Smooth muscle cell (in vitro differentiated cells): ENCODE data around the gene CCDC187. TPM values are rescaled to one million over a fixed set of nuclear protein-coding genes. Genes with fewer than 3 reads are reported as not detected.

Experiments
- DNase-seq: peaks from one replicate; lab custom pipeline; 2025; ENCODE audit not compliant: unreplicated experiment; lab: John Stamatoyannopoulos, UW
- H2AFZ ChIP-seq: fragments of 200-600 bp; sonication (generic); 2 replicates; pipeline ENCODE4 v1.6.0; 2016; ENCODE audit warnings: antibody characterized with exemption, low read depth, mild to moderate bottlenecking
- H3F3A ChIP-seq: fragments of 200-600 bp; sonication (generic); 2 replicates; pipeline ENCODE4 v1.6.0; 2017; ENCODE audit warnings: antibody characterized with exemption, low read depth
- H3K27ac ChIP-seq: fragments of 200-600 bp; sonication (generic); 2 replicates; pipeline ENCODE4 v1.5.1; 2016; ENCODE audit warnings: low read depth, mild to moderate bottlenecking
- H3K27me3 ChIP-seq: fragments of 200-600 bp; sonication (generic); 2 replicates; pipeline ENCODE4 v1.6.1; 2016; ENCODE audit warnings: low read depth, mild to moderate bottlenecking
- H3K36me3 ChIP-seq: fragments of 200-600 bp; sonication (generic); 2 replicates; pipeline ENCODE4 v1.5.1; 2016; ENCODE audit warnings: low read depth
- H3K4me1 ChIP-seq: fragments of 200-600 bp; sonication (generic); 2 replicates; pipeline ENCODE4 v1.5.1; 2016; ENCODE audit warnings: low read depth
- H3K4me2 ChIP-seq: fragments of 200-600 bp; sonication (generic); 2 replicates; pipeline ENCODE4 v1.6.0; 2016; ENCODE audit warnings: mild to moderate bottlenecking
- H3K4me3 ChIP-seq: fragments of 200-600 bp; sonication (generic); 2 replicates; pipeline ENCODE4 v1.5.1; 2016; ENCODE audit warnings: mild to moderate bottlenecking
- H3K79me2 ChIP-seq: fragments of 200-600 bp; sonication (generic); 2 replicates; pipeline ENCODE4 v1.6.0; 2016; ENCODE audit warnings: low read depth, mild to moderate bottlenecking
- H3K9ac ChIP-seq: fragments of 200-600 bp; sonication (generic); 2 replicates; pipeline ENCODE4 v1.6.0; 2016; ENCODE audit warnings: low read depth
- H3K9me3 ChIP-seq: fragments of 200-600 bp; sonication (generic); replicated peaks from 2 replicates; pipeline ENCODE4 v1.5.1; 2016; ENCODE audit warnings: low read depth
- H4K20me1 ChIP-seq: fragments of 200-600 bp; sonication (generic); 2 replicates; pipeline ENCODE4 v1.6.0; 2016; ENCODE audit warnings: low read depth
- CTCF ChIP-seq: fragments of 200-600 bp; sonication (generic); IDR thresholded peaks from 2 replicates; pipeline ENCODE4 v1.5.1; 2017; ENCODE audit warnings: borderline replicate concordance, mild to moderate bottlenecking, antibody characterized with exemption; ENCODE audit not compliant: insufficient read depth, poor library complexity, severe bottlenecking
- WGBS: methylation state at CpG from one replicate; pipeline ENCODE4 v1.1.7; 2016; ENCODE audit warnings: low lambda C conversion rate; 5-methylcytosine and 5-hydroxymethylcytosine counted together
- polyA plus RNA-seq: library from polyadenylated mRNA; unstranded; fragments of >200 nt; fragmentation: Nextera tagmentation; extraction: Ambion mirVana; gene quantifications from 2 replicates; pipeline ENCODE4 v1.2.1, GENCODE V29; 2016
- total RNA-seq: library from RNA; depleted of rRNA; stranded (reverse); fragments of >200 nt; gene quantifications from 2 replicates; pipeline ENCODE4 v1.2.3, GENCODE V29; 2014

CCDC187 gene
- total and polyA plus RNA-seq, 2 experiments from 2014 or later: 0.10 TPM; not detected in 1

GRCh38 chr9:136219276-136219675 lies 84.6 kb downstream of the CCDC187 start:
- Histone ChIP-seq H3F3A (no peaks in the 10 kb centered on the region), H2AFZ (no peak overlapping the region), H3K4me1 (no peaks in the 10 kb centered on the region), H4K20me1 (peaks cover 56% of the 10 kb centered on the region), H3K36me3 (no peaks in the 10 kb centered on the region), H3K27me3 (no peaks in the 10 kb centered on the region), H3K27ac (no peak overlapping the region), H3K79me2 (no peaks in the 10 kb centered on the region), H3K4me2 (no peak overlapping the region), H3K9ac (no peak overlapping the region), H3K4me3 (no peak overlapping the region), H3K9me3 (no peaks in the 10 kb centered on the region)
- no peak for TF ChIP-seq CTCF
- DNase-seq: no peak
- 86% methylated on average over 13 of the region's 13 CpGs for WGBS

- no peaks in the 10 kb centered on the region for H3K27me3 ChIP-seq
- no peaks in the 10 kb centered on the region for H3K4me1 ChIP-seq
- TF ChIP-seq CTCF: no peak
- no peak overlapping the region for H3K9ac ChIP-seq
- H3K27ac ChIP-seq: no peak overlapping the region
- no peak overlapping the region for H2AFZ ChIP-seq
- no peaks in the 10 kb centered on the region for H3K36me3 ChIP-seq
- no peaks in the 10 kb centered on the region for H3K79me2 ChIP-seq
- 95% methylated on average over 15 of the region's 15 CpGs for WGBS
- DNase-seq: no peak
- H3F3A ChIP-seq: no peaks in the 10 kb centered on the region
- peaks cover 51% of the 10 kb centered on the region for H4K20me1 ChIP-seq
- no peaks in the 10 kb centered on the region for H3K9me3 ChIP-seq
- no peak overlapping the region for H3K4me3 ChIP-seq
- H3K4me2 ChIP-seq: no peak overlapping the region
These were observed 85.2 kb downstream of the CCDC187 start for GRCh38 chr9:136218673-136219072.

GRCh38 chr9:136218271-136218670 lies 85.6 kb downstream of the CCDC187 start:
- no peak for TF ChIP-seq CTCF
- Histone ChIP-seq H3K4me3 (no peak overlapping the region), H3K27me3 (no peaks in the 10 kb centered on the region), H4K20me1 (peaks cover 50% of the 10 kb centered on the region), H3K27ac (no peak overlapping the region), H3K79me2 (no peaks in the 10 kb centered on the region), H3K4me2 (no peak overlapping the region), H3K9ac (no peak overlapping the region), H3K36me3 (no peaks in the 10 kb centered on the region), H2AFZ (no peak overlapping the region), H3K9me3 (no peaks in the 10 kb centered on the region), H3F3A (no peaks in the 10 kb centered on the region), H3K4me1 (no peaks in the 10 kb centered on the region)
- no peak for DNase-seq
- 97% methylated on average over 16 of the region's 16 CpGs for WGBS

GRCh38 chr9:136216541-136217244 lies 87.2 kb downstream of the CCDC187 start:
- no peak for TF ChIP-seq CTCF
- Histone ChIP-seq H3K27me3 (no peaks in the 10 kb centered on the region), H3K9ac (no peak overlapping the region), H3K79me2 (no peaks in the 10 kb centered on the region), H3K9me3 (no peaks in the 10 kb centered on the region), H3K36me3 (no peaks in the 10 kb centered on the region), H3K4me2 (no peak overlapping the region), H3K4me3 (no peak overlapping the region), H4K20me1 (peaks cover 37% of the 10 kb centered on the region), H2AFZ (no peak overlapping the region), H3K27ac (no peak overlapping the region), H3K4me1 (no peaks in the 10 kb centered on the region), H3F3A (no peaks in the 10 kb centered on the region)
- 93% methylated on average over 36 of the region's 37 CpGs for WGBS
- no peak for DNase-seq
